ENCODE measurements around the gene CUX1.

CUX1 gene

GRCh38 chr7:101813402-101814019, 3.9 kb upstream of the CUX1 start:
- DNase-seq (ENCODE audit: low read depth, low spot score), result no peak
- peak overlapping the region; percentile 17 for H3K4me3 ChIP-seq (ENCODE audit: low read depth, low read length)
- no peak for TF ChIP-seq CTCF (IDR thresholded peaks at IDR 0.05; ENCODE audit: low read depth, low read length)
- in situ Hi-C loops (cut with HindIII; ENCODE audit: low sequenced_read_pairs), result no loop called here

GRCh38 chr7:101814081-101814990, 3.1 kb upstream of the CUX1 start:
- peak; percentile 50 for DNase-seq (ENCODE audit: low read depth, low spot score)
- H3K4me3 ChIP-seq (ENCODE audit: low read depth, low read length), result peak overlapping the region; percentile 55
- in situ Hi-C loops (cut with HindIII; ENCODE audit: low sequenced_read_pairs), result no loop called here
- TF ChIP-seq CTCF (IDR thresholded peaks at IDR 0.05; ENCODE audit: low read depth, low read length), result peak; percentile 31

- peak overlapping the region; percentile 55 for H3K4me3 ChIP-seq (ENCODE audit: low read depth, low read length)
- in situ Hi-C loops (cut with HindIII; ENCODE audit: low sequenced_read_pairs), result no loop called here
- no peak for DNase-seq (ENCODE audit: low read depth, low spot score)
- peak; percentile 46 for TF ChIP-seq CTCF (IDR thresholded peaks at IDR 0.05; ENCODE audit: low read depth, low read length)
These were observed 2.2 kb upstream of the CUX1 start for GRCh38 chr7:101814991-101815825.

GRCh38 chr7:101815826-101816594, 1.4 kb upstream of the CUX1 start:
- peak overlapping the region; percentile 60 for H3K4me3 ChIP-seq (ENCODE audit: low read depth, low read length)
- TF ChIP-seq CTCF (IDR thresholded peaks at IDR 0.05; ENCODE audit: low read depth, low read length), result peak; percentile 12
- in situ Hi-C loops (cut with HindIII; ENCODE audit: low sequenced_read_pairs), result no loop called here
- peak; percentile 80 for DNase-seq (ENCODE audit: low read depth, low spot score)

GRCh38 chr7:101816595-101817470, 593 bp upstream of the CUX1 start:
- peak; percentile 12 for TF ChIP-seq CTCF (IDR thresholded peaks at IDR 0.05; ENCODE audit: low read depth, low read length)
- no peak for DNase-seq (ENCODE audit: low read depth, low spot score)
- in situ Hi-C loops (cut with HindIII; ENCODE audit: low sequenced_read_pairs), result no loop called here
- peak overlapping the region; percentile 50 for H3K4me3 ChIP-seq (ENCODE audit: low read depth, low read length)
